H54 (cell line): ENCODE measurements around the gene TCP11L2.
A peak's percentile ranks its signal among the peaks of the same experiment; 100 is the strongest.

Source experiments
- DNase-seq: peaks from one replicate; pipeline ENCODE4 v3.0.0; 2011; ENCODE audit warnings: low spot score, mixed read lengths; ENCODE audit not compliant: insufficient read length
- FAIRE-seq: peaks from 3 replicates; lab custom pipeline; 2011; peaks lifted over from hg19 to GRCh38; lab: Jason Lieb, UNC
- POLR2A ChIP-seq: IDR thresholded peaks from 2 replicates; pipeline ENCODE4 v1.6.1; 2011; ENCODE audit warnings: low read depth, mild to moderate bottlenecking, low read length

TCP11L2 gene

GRCh38 chr12:106302401-106303201 lies at the start of gene TCP11L2:
TCP11L2 (plus strand) TSS chr12:106302733; CDS start chr12:106311076, 8,343 bp downstream.
- DNase-seq = peak; percentile 69
- FAIRE-seq = no peak
- no peak for TF ChIP-seq POLR2A

GRCh38 chr12:106254724-106255123 lies 47.8 kb upstream of the TCP11L2 start:
- FAIRE-seq = no peak
- DNase-seq = no peak
- TF ChIP-seq POLR2A = no peak

GRCh38 chr12:106255493-106255892 lies 47.0 kb upstream of the TCP11L2 start:
- no peak for TF ChIP-seq POLR2A
- no peak for FAIRE-seq
- no peak for DNase-seq

GRCh38 chr12:106255952-106256351 lies 46.6 kb upstream of the TCP11L2 start:
- no peak for TF ChIP-seq POLR2A
- no peak for FAIRE-seq
- DNase-seq = no peak

- DNase-seq (no peak), FAIRE-seq (no peak)
- TF ChIP-seq POLR2A = no peak
These were observed 46.0 kb upstream of the TCP11L2 start for GRCh38 chr12:106256524-106256923.

- DNase-seq (no peak), FAIRE-seq (no peak)
- TF ChIP-seq POLR2A = no peak
These were observed 44.3 kb upstream of the TCP11L2 start for GRCh38 chr12:106258226-106258625.

- DNase-seq = no peak
- FAIRE-seq = no peak
- TF ChIP-seq POLR2A = no peak
These were observed 43.6 kb upstream of the TCP11L2 start for GRCh38 chr12:106258935-106259334.

GRCh38 chr12:106265116-106265515 lies 37.4 kb upstream of the TCP11L2 start:
- DNase-seq = no peak
- no peak for TF ChIP-seq POLR2A
- FAIRE-seq = no peak

- TF ChIP-seq POLR2A = no peak
- no peak for DNase-seq
- no peak for FAIRE-seq
These were observed 35.0 kb upstream of the TCP11L2 start for GRCh38 chr12:106267535-106267934.

- no peak for DNase-seq
- no peak for TF ChIP-seq POLR2A
These were observed 33.3 kb upstream of the TCP11L2 start for GRCh38 chr12:106269150-106269771.

GRCh38 chr12:106271575-106272505 lies 30.7 kb upstream of the TCP11L2 start:
- no peak for TF ChIP-seq POLR2A
- FAIRE-seq (no peak), DNase-seq (no peak)

More at GRCh38 chr12:106269150-106269771, 33.3 kb upstream of the TCP11L2 start:
- FAIRE-seq = no peak

- no peak for DNase-seq
- FAIRE-seq = no peak
- TF ChIP-seq POLR2A = no peak
These were observed 29.0 kb upstream of the TCP11L2 start for GRCh38 chr12:106273491-106273890.

- FAIRE-seq = no peak
- TF ChIP-seq POLR2A = no peak
- no peak for DNase-seq
These were observed 28.5 kb upstream of the TCP11L2 start for GRCh38 chr12:106274012-106274411.

- no peak for FAIRE-seq
- DNase-seq = no peak
- TF ChIP-seq POLR2A = no peak
These were observed 27.9 kb upstream of the TCP11L2 start for GRCh38 chr12:106274575-106275121.
